Central memory CD4-positive, alpha-beta T cell (primary cell): ENCODE data around the gene TGM2.

Experiments used
- DNase-seq: peaks from one replicate; pipeline ENCODE4 v3.0.0; 2022
- total RNA-seq, 3 experiments: gene quantifications; one replicate each; lab custom pipeline; 2026; lab: John Stamatoyannopoulos, UW

TGM2 gene
- total RNA-seq, result 0 reads per million in 3 experiments

DNA sequence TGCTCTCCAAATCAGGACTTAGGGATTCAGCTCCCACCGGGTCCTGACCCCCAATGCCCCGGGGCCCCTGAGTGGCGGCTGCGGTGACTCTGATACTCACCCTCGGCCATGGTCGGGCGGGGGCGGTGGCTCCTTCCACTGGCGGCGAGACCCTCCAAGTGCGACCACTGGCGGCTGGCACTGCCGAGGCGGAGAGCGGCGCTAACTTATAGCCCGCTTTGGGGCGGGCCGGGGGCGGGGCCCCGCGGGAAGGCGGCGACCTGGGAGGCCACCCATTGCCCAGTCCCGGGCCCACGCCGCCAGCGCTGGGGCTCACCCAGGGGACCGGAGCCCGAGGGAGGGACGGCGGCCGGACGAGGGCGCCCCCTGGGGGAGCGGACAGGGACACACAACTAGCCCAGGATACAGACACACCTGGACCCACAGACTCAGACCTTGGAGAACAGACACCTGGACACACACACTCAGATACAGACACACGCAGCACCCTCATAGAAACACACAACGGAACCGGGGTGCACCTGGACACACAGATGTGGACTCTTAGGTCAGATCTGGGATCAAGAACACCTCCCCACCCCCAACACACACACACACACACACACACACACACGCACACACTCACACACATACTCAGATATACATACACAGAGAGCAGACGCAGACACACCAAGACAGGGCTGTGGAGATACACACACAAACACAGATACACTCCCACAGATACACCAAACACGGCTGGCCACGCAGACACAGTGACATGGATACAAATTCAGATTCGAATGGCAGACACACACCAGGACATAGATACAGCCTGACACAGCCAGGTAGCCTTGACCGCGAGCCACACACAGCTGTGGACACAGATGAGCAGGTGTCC is at the start of gene TGM2:
Gene TGM2, minus strand, starts transcription at position 182 of the 877 bp plus-strand sequence. Its CDS starts 72 bp downstream, at position 110.
- DNase-seq, result peak; percentile 10

GRCh38 chr20:38214256-38215193 is 49.5 kb upstream of the TGM2 start:
- no peak for DNase-seq

DNA sequence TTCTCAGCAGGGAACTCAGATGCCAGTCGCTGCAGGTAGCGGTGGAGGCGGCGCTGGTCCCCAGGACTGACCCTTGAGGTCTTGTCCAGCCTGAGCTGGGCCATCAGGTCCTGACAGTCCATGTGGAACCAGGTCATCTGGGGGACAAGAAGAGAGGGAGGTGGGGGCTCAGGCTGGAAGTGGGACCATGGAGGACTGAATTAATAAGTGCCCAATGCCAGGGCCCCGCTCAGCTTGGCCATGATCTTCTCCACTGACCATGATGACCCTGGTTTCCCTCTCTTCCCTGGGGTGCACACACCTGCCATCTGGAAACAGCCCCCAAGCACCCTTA is 48.5 kb upstream of the TGM2 start:
- DNase-seq, result no peak

DNA sequence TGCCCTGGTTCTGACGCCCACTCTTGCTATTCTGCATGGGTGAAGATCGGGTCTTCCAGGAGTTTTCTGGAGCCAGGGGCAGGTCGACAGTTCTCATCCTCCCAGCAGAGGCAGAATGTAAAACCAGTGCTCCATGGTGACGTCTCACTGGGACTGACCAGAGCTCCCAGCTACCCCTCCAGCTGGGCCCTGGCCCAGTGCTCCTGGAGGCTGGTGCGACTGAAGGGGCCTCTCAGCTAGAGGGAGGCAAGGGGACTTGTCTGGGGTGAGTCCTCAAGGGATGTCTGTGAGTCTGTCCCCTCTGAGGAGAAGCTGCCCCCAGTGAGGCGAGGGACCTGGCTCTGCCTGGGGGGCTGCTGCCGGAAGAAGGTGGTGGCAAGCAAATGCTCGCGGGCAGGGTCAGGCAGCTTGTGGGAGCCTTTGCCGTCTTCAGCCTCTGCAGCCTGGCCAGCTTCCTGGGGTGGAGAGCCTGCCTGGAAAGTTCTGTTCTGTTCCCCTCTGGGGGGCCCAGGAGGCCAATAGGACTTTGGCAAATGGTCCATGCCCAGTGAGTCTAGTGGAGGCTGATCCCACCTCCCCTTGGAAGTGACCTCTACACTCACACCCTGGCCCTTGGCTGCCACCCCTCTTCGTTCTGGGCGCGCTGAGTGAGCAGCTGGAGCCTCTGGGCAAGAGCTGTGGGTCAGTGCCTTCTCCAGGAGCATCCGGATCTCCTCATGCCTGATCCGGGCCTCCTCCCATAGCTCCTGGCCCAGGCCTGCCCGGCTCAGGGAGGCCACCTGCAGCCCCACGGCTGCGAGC is 47.9 kb upstream of the TGM2 start:
- DNase-seq, result no peak

- DNase-seq, result no peak
Observed at GRCh38 chr20:38211200-38212097, 46.4 kb upstream of the TGM2 start.

DNA sequence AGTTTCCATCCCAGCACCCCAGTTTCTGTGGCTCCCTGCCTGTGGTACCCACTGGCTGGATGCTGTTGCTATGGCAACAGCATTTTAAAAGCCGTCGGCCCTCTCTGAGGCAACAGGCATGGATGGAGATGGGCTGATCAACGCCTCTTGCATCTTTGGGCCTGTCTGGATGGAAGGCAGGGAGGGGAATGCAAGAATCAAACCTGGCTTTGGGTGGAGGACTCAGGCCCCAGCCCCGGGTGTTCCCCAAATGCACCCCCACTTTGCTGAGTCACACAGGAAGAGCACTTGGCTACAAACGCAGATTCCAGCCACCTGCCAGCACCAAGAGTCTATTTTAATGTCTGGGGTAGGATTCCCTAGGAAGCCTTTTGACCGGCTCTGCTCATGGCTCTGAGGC is 45.7 kb upstream of the TGM2 start:
- DNase-seq, result no peak

GRCh38 chr20:38209736-38210405 is 44.8 kb upstream of the TGM2 start:
- DNase-seq, result no peak

DNA sequence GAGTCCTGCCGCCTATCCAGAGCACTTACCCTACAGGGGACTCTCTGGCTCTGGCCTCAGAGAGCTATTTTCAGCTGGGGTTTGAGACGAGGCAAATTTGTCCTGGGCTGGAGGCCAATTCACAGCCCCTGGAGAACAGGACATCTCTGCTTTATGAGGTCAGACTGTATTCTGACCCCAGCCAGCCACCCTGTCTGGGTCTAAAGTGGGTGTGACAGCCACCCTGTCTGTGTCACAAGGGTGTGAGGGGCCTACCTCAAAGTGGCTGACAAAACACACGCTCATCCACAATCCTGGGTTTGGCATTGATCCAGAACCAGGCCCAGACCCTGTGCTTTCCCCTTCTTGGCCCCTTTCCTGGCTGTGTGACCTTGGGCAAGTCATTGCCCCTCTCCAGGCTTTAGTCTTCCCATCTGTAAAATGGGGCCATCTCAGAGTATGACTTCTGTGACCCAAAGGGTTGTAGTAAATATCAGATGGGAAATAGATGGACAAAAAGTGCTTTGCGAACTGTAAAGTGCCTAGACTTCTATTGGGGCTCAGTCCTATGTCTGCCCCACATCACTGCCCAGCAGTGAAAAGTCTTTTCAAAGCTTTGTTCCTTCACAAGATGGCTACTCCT is 44.1 kb upstream of the TGM2 start:
- no peak for DNase-seq

GRCh38 chr20:38208523-38208922 is 43.5 kb upstream of the TGM2 start:
- DNase-seq, result no peak

GRCh38 chr20:38208088-38208487 is 43.0 kb upstream of the TGM2 start:
- no peak for DNase-seq

- no peak for DNase-seq
Observed at GRCh38 chr20:38207621-38208020, 42.6 kb upstream of the TGM2 start.

DNA sequence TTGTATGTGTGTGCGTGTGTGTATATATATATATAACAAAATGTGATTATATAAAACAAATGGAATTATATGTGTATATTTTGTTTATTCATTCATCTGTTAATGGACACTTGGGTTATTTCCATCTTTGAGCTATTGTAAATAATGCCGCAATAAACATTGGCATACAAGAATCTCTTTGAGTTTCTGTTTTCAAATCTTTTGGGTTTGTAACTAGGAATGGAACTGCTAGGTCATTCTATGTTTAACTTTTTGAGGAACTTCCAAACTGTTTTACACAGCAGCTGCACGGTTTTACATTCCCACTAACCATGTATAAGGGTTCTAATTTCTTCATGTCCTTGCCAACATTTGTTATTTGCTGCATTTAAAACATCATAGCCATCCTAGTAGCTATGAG is 39.9 kb upstream of the TGM2 start:
- DNase-seq, result no peak

- DNase-seq, result no peak
Observed at GRCh38 chr20:38203981-38204357, 38.9 kb upstream of the TGM2 start.

DNA sequence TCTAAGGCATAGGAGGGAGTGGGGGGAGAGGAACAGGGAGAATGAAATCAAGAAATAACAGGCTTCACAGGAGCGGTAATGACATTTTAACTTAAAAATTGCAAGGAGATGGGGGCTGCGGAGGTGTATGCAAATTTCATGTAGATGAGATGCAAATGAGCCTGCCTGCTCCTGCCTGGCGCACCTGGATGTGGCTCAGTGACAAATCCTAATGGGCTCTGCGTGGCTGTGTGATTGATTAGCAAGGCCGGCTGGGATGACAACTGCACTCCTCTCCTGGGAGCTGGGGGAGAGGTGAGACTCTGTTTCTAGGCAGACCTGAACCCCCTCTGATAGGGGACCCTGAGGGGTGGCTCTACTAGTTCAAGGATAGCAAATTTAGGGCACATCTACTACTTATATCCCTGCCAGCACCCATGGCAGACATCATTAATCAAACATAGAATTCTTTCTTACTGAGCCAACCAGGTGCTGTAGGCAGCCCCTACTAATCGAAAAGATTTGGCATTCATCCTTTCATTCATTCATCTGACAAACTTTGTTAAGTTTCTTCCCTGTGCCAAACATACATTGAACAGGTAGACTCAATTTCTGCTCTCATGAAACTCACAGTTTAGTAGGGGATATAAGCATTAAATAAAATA is 38.4 kb upstream of the TGM2 start:
- DNase-seq, result no peak

DNA sequence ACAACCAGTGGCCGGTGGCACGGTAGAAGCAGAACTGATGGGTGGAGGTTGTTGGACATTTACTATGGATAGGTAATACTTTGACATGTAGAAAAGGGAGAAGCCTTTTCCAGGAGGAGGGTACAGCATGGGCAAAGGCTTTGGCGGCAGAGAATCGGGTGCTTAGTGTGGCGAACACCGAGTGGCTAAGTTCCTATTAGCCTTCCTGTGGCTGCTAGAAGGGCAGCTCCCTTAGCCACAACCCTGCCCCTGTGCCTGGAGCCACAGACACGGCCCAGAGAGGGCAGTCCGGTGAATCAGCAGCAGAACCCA is 37.9 kb upstream of the TGM2 start:
- DNase-seq, result no peak

DNA sequence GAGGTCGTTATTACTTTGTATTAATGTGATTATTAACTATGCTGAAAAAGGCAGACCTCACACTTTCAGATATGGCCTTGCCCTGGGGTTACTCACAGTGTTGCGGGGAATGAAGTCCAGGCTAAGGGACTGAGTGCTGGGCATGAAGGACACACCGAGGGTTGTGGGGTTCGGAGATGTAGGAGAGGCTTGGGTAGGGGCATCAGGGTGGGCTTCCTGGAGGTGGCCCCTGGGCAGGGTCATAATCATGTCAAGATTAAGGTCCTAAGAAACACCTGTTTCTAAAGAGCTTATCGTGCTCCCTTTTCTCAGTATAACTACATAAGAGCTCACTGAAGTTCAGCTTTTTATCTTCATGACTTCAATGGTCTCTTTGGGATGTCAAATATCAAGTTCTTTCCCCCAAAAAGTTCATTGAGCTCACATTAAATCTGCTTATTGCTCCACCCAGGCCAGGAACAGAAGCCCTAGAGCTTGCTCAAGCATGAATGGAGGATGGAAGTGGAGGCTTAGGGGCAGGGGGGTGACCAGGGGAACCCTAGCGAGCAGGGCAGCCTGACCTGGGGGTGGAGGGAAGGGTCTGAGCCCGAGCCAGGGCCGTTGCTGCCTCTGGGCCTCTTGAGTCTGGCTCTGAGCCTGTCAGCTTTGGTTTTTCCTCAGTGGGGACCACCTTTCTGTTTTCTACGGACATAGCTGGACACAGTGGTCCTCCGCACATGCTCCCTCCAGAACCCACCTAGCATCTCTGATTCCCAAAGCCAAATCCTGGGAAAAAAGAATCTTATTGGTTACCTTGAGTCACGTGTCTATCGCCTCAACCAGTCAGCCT is 37.3 kb upstream of the TGM2 start:
- no peak for DNase-seq

- no peak for DNase-seq
Observed at GRCh38 chr20:38201356-38201755, 36.3 kb upstream of the TGM2 start.

DNA sequence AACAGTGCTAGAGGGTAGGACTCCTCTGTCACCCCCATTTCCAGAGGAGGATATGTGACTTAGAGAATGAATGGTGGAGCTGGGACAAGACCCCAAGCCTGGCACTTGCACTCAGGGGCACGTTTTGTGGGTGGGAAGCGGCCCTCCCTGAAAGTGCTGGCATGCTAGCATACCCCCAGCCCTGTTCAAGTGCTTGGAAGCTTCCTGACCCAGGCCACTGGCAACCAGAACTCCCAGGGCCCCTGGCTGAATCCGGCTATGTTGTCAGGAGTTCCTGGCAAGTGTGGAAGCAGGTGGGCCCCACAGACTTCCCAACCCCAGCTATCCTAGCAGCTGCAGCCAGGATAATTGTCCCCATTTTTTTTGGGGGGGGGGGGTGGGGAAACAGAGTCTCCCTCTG is 35.6 kb upstream of the TGM2 start:
- no peak for DNase-seq
